ENCODE data around the gene PI3.

The PI3 gene

GRCh38 chr20:45189067-45189609 is 14.4 kb downstream of the PI3 start:
- FAIRE-seq = no peak

GRCh38 chr20:45189861-45190260 is 15.2 kb downstream of the PI3 start:
- FAIRE-seq = no peak

- FAIRE-seq = no peak
Measured at GRCh38 chr20:45191926-45192325, 17.2 kb downstream of the PI3 start.

GRCh38 chr20:45193331-45193730 is 18.6 kb downstream of the PI3 start:
- no peak for FAIRE-seq

- FAIRE-seq = no peak
Measured at GRCh38 chr20:45206725-45207124, 32.0 kb downstream of the PI3 start, which contains the start of gene SEMG1. Gene SEMG1, plus strand, starts transcription at chr20:45207033. Its CDS starts 21 bp downstream, at chr20:45207054.

- no peak for FAIRE-seq
Measured at GRCh38 chr20:45209924-45210323, 35.2 kb downstream of the PI3 start.

- FAIRE-seq = no peak
Measured at GRCh38 chr20:45211569-45212474, 37.1 kb downstream of the PI3 start.

GRCh38 chr20:45212836-45213235 is 38.1 kb downstream of the PI3 start:
- no peak for FAIRE-seq

GRCh38 chr20:45218124-45218523 is 43.4 kb downstream of the PI3 start:
- FAIRE-seq = no peak

- FAIRE-seq = no peak
Measured at GRCh38 chr20:45218636-45219035, 43.9 kb downstream of the PI3 start.

- no peak for FAIRE-seq
Measured at GRCh38 chr20:45221076-45221475, 46.4 kb downstream of the PI3 start, which contains the start of gene SEMG2. Gene SEMG2, plus strand, starts transcription at chr20:45221373. Its CDS starts 17 bp downstream, at chr20:45221390.

- FAIRE-seq = no peak
Measured at GRCh38 chr20:45223136-45223535, 48.4 kb downstream of the PI3 start.
